Hindlimb muscle (tissue), 1 donor: ENCODE data around the gene FREY1. TPM values are rescaled to one million over a fixed set of nuclear protein-coding genes. Genes with fewer than 3 reads are reported as not detected.

Experiments used
- DNase-seq: peaks from one replicate; pipeline ENCODE4 v3.0.0-alpha.2; 2013
- polyA plus RNA-seq: library from polyadenylated mRNA; unstranded; fragments of 120-200 nt; gene quantifications from one replicate; pipeline ENCODE4 v1.2.1, GENCODE V29; 2013; ENCODE audit not compliant: insufficient read length

Gene FREY1
- polyA plus RNA-seq: 0.26 TPM

GRCh38 chr11:45906965-45907611, at the start of gene FREY1:
FREY1 (minus strand) TSS chr11:45907271; CDS start chr11:45907245, 26 bp downstream.
- no peak for DNase-seq

GRCh38 chr11:45949992-45950407, 42.9 kb upstream of the FREY1 start:
- no peak for DNase-seq

GRCh38 chr11:45948356-45948755, 41.3 kb upstream of the FREY1 start:
- no peak for DNase-seq

- DNase-seq: no peak
Observed at GRCh38 chr11:45947885-45948284, 40.8 kb upstream of the FREY1 start.

- no peak for DNase-seq
Observed at GRCh38 chr11:45945397-45945999, 38.4 kb upstream of the FREY1 start.

- no peak for DNase-seq
Observed at GRCh38 chr11:45942381-45942780, 35.3 kb upstream of the FREY1 start.

- no peak for DNase-seq
Observed at GRCh38 chr11:45941285-45941684, 34.2 kb upstream of the FREY1 start.

- DNase-seq: no peak
Observed at GRCh38 chr11:45939836-45940235, 32.8 kb upstream of the FREY1 start.

- no peak for DNase-seq
Observed at GRCh38 chr11:45937916-45938315, 30.8 kb upstream of the FREY1 start.

- DNase-seq: no peak
Observed at GRCh38 chr11:45936511-45937054, 29.5 kb upstream of the FREY1 start.

- DNase-seq: no peak
Observed at GRCh38 chr11:45935349-45936064, 28.4 kb upstream of the FREY1 start.

- no peak for DNase-seq
Observed at GRCh38 chr11:45934580-45935318, 27.7 kb upstream of the FREY1 start.

GRCh38 chr11:45933846-45934579, 26.9 kb upstream of the FREY1 start:
- no peak for DNase-seq

- no peak for DNase-seq
Observed at GRCh38 chr11:45933131-45933831, 26.2 kb upstream of the FREY1 start.

- no peak for DNase-seq
Observed at GRCh38 chr11:45932217-45932616, 25.1 kb upstream of the FREY1 start.

- no peak for DNase-seq
Observed at GRCh38 chr11:45931739-45932138, 24.7 kb upstream of the FREY1 start.

GRCh38 chr11:45930951-45931570, 24.0 kb upstream of the FREY1 start:
- DNase-seq: no peak

GRCh38 chr11:45930031-45930794, 23.1 kb upstream of the FREY1 start:
- no peak for DNase-seq

- DNase-seq: no peak
Observed at GRCh38 chr11:45929486-45930030, 22.5 kb upstream of the FREY1 start.
